Measurements from ENCODE around the gene ADGRL1.

ADGRL1 gene

GRCh38 chr19:14111486-14111885 is 94.5 kb downstream of the ADGRL1 start:
- no peak for DNase-seq (ENCODE audit: low read depth in 1 of 2, low spot score in 1 of 2)
- no peak overlapping the region for H3K4me3 ChIP-seq (replicated peaks; ENCODE audit: insufficient read depth, low read length)
- no peak overlapping the region for H3K27ac ChIP-seq (replicated peaks)
- no peaks in the 10 kb centered on the region for H3K27me3 ChIP-seq (ENCODE audit: insufficient read depth, poor library complexity, severe bottlenecking)
- no peak for TF ChIP-seq SPI1 (IDR thresholded peaks at IDR 0.05; ENCODE audit: borderline replicate concordance, low read depth)
- no peak for TF ChIP-seq POLR2AphosphoS5 (IDR thresholded peaks at IDR 0.05; ENCODE audit: low read depth)
- TF ChIP-seq REST (IDR thresholded peaks at IDR 0.05; ENCODE audit: insufficient replicate concordance, low read depth): no peak
- TF ChIP-seq GABPA (IDR thresholded peaks at IDR 0.05; ENCODE audit: low read depth): no peak
- no peak for TF ChIP-seq CTCF (IDR thresholded peaks at IDR 0.05; ENCODE audit: insufficient read depth, low read length)

- TF ChIP-seq GABPA (IDR thresholded peaks at IDR 0.05; ENCODE audit: low read depth): no peak
- TF ChIP-seq CTCF (IDR thresholded peaks at IDR 0.05; ENCODE audit: insufficient read depth, low read length): no peak
- no peak for TF ChIP-seq POLR2AphosphoS5 (IDR thresholded peaks at IDR 0.05; ENCODE audit: low read depth)
- no peak for TF ChIP-seq REST (IDR thresholded peaks at IDR 0.05; ENCODE audit: insufficient replicate concordance, low read depth)
- no peak for TF ChIP-seq SPI1 (IDR thresholded peaks at IDR 0.05; ENCODE audit: borderline replicate concordance, low read depth)
- DNase-seq (ENCODE audit: low read depth in 1 of 2, low spot score in 1 of 2): no peak
- H3K4me3 ChIP-seq (replicated peaks; ENCODE audit: insufficient read depth, low read length): no peak overlapping the region
- no peaks in the 10 kb centered on the region for H3K27me3 ChIP-seq (ENCODE audit: insufficient read depth, poor library complexity, severe bottlenecking)
- H3K27ac ChIP-seq (replicated peaks): no peak overlapping the region
Observed at GRCh38 chr19:14110650-14111049, 95.3 kb downstream of the ADGRL1 start.

GRCh38 chr19:14107581-14108461 is 98.1 kb downstream of the ADGRL1 start:
- Histone ChIP-seq H3K27ac (replicated peaks) (no peak overlapping the region), H3K27me3 (ENCODE audit: insufficient read depth, poor library complexity, severe bottlenecking) (no peaks in the 10 kb centered on the region), H3K4me3 (replicated peaks; ENCODE audit: insufficient read depth, low read length) (no peak overlapping the region)
- no peak for TF ChIP-seq GABPA (IDR thresholded peaks at IDR 0.05; ENCODE audit: low read depth)
- TF ChIP-seq SPI1 (IDR thresholded peaks at IDR 0.05; ENCODE audit: borderline replicate concordance, low read depth): no peak
- TF ChIP-seq REST (IDR thresholded peaks at IDR 0.05; ENCODE audit: insufficient replicate concordance, low read depth): no peak
- DNase-seq (ENCODE audit: low read depth in 1 of 2, low spot score in 1 of 2): no peak

All from HL-60 (cell line).